HG03139 (cell line): ENCODE results near the gene VWA7.

Experiments
- ATAC-seq: cut with Tn5 transposase; IDR thresholded peaks from one replicate; pipeline ENCODE4 v1.9.1; 2021; ENCODE audit not compliant: unreplicated experiment

The VWA7 gene

GRCh38 chr6:31779908-31780307 is 2.8 kb upstream of the VWA7 start:
- no peak for ATAC-seq

GRCh38 chr6:31778999-31779885 is 2.1 kb upstream of the VWA7 start:
- no peak for ATAC-seq

GRCh38 chr6:31778193-31778592 is 1.1 kb upstream of the VWA7 start:
- no peak for ATAC-seq

- ATAC-seq: no peak
These were observed 531 bp upstream of the VWA7 start for GRCh38 chr6:31777667-31778050.

- ATAC-seq: no peak
These were observed 591 bp downstream of the VWA7 start for GRCh38 chr6:31776485-31776988.

GRCh38 chr6:31775633-31776484 is 1.3 kb downstream of the VWA7 start:
- ATAC-seq: no peak

- ATAC-seq: no peak
These were observed 1.9 kb downstream of the VWA7 start for GRCh38 chr6:31775184-31775583.

GRCh38 chr6:31771992-31772358 is 5.2 kb downstream of the VWA7 start:
- no peak for ATAC-seq

- no peak for ATAC-seq
These were observed 6.3 kb downstream of the VWA7 start for GRCh38 chr6:31770860-31771259.

GRCh38 chr6:31769684-31770371 is 7.3 kb downstream of the VWA7 start:
- ATAC-seq: no peak

GRCh38 chr6:31768363-31769257 is 8.5 kb downstream of the VWA7 start:
- ATAC-seq: no peak

- ATAC-seq: no peak
These were observed 10.0 kb downstream of the VWA7 start for GRCh38 chr6:31767096-31767645.

- ATAC-seq: no peak
These were observed 11.0 kb downstream of the VWA7 start for GRCh38 chr6:31765910-31766794.

- ATAC-seq: no peak
These were observed 11.6 kb downstream of the VWA7 start for GRCh38 chr6:31765559-31765909.

- ATAC-seq: no peak
These were observed 12.9 kb downstream of the VWA7 start for GRCh38 chr6:31764198-31764597.

GRCh38 chr6:31763619-31763940 is 13.5 kb downstream of the VWA7 start:
- no peak for ATAC-seq

GRCh38 chr6:31762878-31763618 is 14.1 kb downstream of the VWA7 start:
- ATAC-seq: no peak

- no peak for ATAC-seq
These were observed 14.8 kb downstream of the VWA7 start, which contains the start of gene SAPCD1 for GRCh38 chr6:31762356-31762755. Gene SAPCD1 (plus strand): TSS chr6:31762656. CDS start chr6:31763055, 399 bp downstream.
